Heart left ventricle (tissue), 13 donors: ENCODE measurements around the gene FOXK1.

ENCODE experiments used
- POLR2A ChIP-seq, 2 donors: fragments of 450-650 bp; IDR thresholded peaks; one replicate each; pipeline ENCODE4 v1.6.1; 2017; ENCODE audit warnings: antibody characterized with exemption in 2 of 2, mild to moderate bottlenecking in 2 of 2, moderate library complexity in 2 of 2
- TF ChIP-seq, protein P1 (sequence below), 12 donors: fragments of 200-600 bp; sonication (generic) in 4 of 12; IDR thresholded peaks; one replicate each; pipeline versions ENCODE4 v1.5.0 to v1.8.0; 2018 to 2022; ENCODE audit warnings: antibody characterized with exemption in 12 of 12, mild to moderate bottlenecking in 5 of 12
- donor health status: ischemic (EF 13 %, LVEDD 7.1; RV severe dilation, severe dysfunction).
- donor health status: DM: no; HTN: yes; CAD: no.
- donor health status: DM: no; HTN: no; CAD: no.
- donor health status: ischemic (EF 25% LVEDD 6.9; RV normal size, moderate dysfunction).
- donor health status: ischemic (EF 25% LVEDD 5.7; RV mildly dilated, moderate dysfunction).
- donor health status: ischemic (EF 35%, LVEDD 5.7; RV mildly dilated, moderate dysfunction).
- donor health status: nonischemic (EF 11% LVEDD 7.7; RV severe dilation, severe dysfunction).
- donor health status: DM: yes; HTN: yes; CAD: no.
- donor health status: PGD.
- donor health status: ischemic (EF 29% LVEDD 5.4; RV normal size, mild dysfunction).
- donor health status: nonischemic (EF 23%, LVEDD 6.1; RV moderate dilation, normal function).

GRCh38 chr7:4742852-4743251 is 60.8 kb downstream of the FOXK1 start:
- TF ChIP-seq, protein P1, sequence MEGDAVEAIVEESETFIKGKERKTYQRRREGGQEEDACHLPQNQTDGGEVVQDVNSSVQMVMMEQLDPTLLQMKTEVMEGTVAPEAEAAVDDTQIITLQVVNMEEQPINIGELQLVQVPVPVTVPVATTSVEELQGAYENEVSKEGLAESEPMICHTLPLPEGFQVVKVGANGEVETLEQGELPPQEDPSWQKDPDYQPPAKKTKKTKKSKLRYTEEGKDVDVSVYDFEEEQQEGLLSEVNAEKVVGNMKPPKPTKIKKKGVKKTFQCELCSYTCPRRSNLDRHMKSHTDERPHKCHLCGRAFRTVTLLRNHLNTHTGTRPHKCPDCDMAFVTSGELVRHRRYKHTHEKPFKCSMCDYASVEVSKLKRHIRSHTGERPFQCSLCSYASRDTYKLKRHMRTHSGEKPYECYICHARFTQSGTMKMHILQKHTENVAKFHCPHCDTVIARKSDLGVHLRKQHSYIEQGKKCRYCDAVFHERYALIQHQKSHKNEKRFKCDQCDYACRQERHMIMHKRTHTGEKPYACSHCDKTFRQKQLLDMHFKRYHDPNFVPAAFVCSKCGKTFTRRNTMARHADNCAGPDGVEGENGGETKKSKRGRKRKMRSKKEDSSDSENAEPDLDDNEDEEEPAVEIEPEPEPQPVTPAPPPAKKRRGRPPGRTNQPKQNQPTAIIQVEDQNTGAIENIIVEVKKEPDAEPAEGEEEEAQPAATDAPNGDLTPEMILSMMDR (IDR thresholded peaks at IDR 0.05): no peak
- no peak for TF ChIP-seq POLR2A (IDR thresholded peaks at IDR 0.05)
